Activated naive CD4-positive, alpha-beta T cell treated with anti-CD3 and anti-CD28 coated beads, Interleukin-2, amount 50 U/mL, for 24 hours (primary cell): ENCODE measurements around the gene ADAM8.

ENCODE experiments used
- H3K27ac Mint-ChIP-seq: one replicate; pipeline ENCODE4 v1.8.0; 2021; ENCODE audit warnings: mild to moderate bottlenecking, mixed read lengths
- H3K27me3 Mint-ChIP-seq: one replicate; pipeline ENCODE4 v1.8.0; 2021; ENCODE audit warnings: mixed read lengths
- H3K36me3 Mint-ChIP-seq: one replicate; pipeline ENCODE4 v1.8.0; 2021; ENCODE audit warnings: mixed read lengths
- H3K4me1 Mint-ChIP-seq: one replicate; pipeline ENCODE4 v1.8.0; 2021; ENCODE audit warnings: mixed read lengths
- H3K4me3 Mint-ChIP-seq: one replicate; pipeline ENCODE4 v1.8.0; 2021; ENCODE audit warnings: mild to moderate bottlenecking, mixed read lengths
- H3K9me3 Mint-ChIP-seq: one replicate; pipeline ENCODE4 v1.8.0; 2021; ENCODE audit warnings: mixed read lengths

Gene ADAM8

DNA sequence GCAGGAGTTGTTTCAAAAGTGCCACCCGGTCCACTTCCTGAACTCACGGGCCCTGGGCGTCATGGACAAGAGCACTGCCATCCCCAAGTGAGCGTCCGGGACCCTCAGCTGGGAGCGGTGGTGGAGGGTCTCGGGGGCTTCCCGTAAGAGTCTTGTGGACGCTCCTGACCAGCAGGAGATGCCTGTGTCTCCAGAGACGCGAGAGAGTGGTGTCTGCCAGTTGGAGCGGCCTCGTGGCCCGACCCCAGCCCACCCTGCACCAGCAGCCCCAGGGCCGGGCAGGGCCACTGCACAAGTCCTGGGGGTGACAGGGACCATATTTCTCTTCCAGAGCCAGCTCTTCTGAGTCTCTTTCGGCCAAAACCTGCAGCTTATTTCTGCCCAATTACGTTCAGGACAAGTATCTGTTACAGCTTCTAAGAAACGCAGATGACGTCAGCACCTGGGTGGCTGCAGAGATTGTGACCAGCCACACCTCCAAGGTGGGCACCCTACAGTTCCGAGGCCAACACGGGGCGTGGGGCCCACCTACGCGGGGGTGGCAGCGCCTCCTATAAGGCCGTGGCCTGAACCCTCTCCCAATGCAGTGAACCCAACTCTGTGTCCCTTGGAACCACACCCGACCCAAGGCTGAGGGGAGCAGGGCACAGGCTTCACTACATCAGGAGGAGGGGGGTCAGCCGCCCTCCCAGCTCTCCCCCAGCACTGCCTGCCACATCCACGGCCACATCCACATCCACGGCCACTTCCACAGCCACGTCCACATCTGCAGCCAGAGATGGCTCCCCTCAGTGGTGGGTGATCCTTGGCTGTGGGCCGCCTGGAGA lies 62.8 kb downstream of the ADAM8 start:
- no peaks in the 10 kb centered on the region for H3K36me3 Mint-ChIP-seq
- no peak overlapping the region for H3K27ac Mint-ChIP-seq
- H3K4me1 Mint-ChIP-seq: peaks cover 4% of the 10 kb centered on the region
- H3K9me3 Mint-ChIP-seq: no peaks in the 10 kb centered on the region
- H3K4me3 Mint-ChIP-seq: no peak overlapping the region
- peaks cover 2% of the 10 kb centered on the region for H3K27me3 Mint-ChIP-seq

DNA sequence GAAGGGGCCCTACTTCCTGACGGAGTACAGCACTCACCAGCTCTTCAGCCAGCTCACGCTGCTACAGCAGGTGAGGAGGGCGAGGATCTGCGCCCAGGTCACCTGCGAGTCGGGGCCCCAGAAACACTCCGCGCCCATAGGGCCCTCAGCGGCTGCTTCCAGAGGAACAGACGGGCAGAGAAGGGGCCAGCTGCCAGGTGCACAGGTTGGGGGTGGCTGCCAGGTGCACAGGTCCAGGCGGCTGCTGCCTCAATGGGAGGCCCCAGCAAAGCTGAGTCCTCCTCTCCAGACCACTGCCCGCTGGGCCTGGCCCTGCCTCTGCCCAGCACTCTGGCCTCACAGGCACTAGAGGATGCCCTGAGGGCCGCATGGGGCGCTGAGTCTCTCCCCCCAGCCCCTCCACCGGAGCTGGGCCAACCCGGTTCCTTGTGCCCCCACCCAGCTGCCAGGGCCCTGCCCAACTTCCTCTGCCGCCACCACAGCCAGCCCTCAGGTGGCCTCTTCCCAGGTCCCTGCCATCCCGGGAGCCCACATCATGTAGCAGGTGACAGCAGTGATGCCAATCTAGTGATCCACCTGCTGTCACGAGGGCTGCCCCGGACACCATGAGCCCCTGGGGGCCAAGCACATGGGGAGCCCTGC lies 63.7 kb downstream of the ADAM8 start:
- no peak overlapping the region for H3K4me3 Mint-ChIP-seq
- peaks cover 4% of the 10 kb centered on the region for H3K4me1 Mint-ChIP-seq
- H3K27me3 Mint-ChIP-seq: peaks cover 2% of the 10 kb centered on the region
- no peak overlapping the region for H3K27ac Mint-ChIP-seq
- H3K9me3 Mint-ChIP-seq: no peaks in the 10 kb centered on the region
- H3K36me3 Mint-ChIP-seq: no peaks in the 10 kb centered on the region
